H1 (cell line): Measurements from ENCODE around the gene CGREF1. TPM values are rescaled to one million over a fixed set of nuclear protein-coding genes. Genes with fewer than 3 reads are reported as not detected.
A peak's percentile ranks its signal among the peaks of the same experiment; 100 is the strongest.

ENCODE experiments used
- ASH2L ChIP-seq: fragments of 200-600, 300-600 bp; sonication (generic); IDR thresholded peaks from one replicate; pipeline ENCODE4 v1.7.1; 2017; ENCODE audit warnings: low read length
- POU5F1 ChIP-seq: IDR thresholded peaks from 2 replicates; pipeline ENCODE4 v1.6.1; 2011; ENCODE audit warnings: low read depth, mild to moderate bottlenecking, low read length, moderate library complexity
- SAP30 ChIP-seq: fragments of 300-600 bp; sonication (generic); IDR thresholded peaks from 2 replicates; pipeline ENCODE4 v1.7.1; 2012; ENCODE audit warnings: low read length, moderate library complexity, mild to moderate bottlenecking, inconsistent platforms; ENCODE audit not compliant: insufficient read depth, insufficient replicate concordance
- YY1 ChIP-seq: IDR thresholded peaks from 2 replicates; pipeline ENCODE4 v1.6.1; 2011; ENCODE audit warnings: low read depth, mild to moderate bottlenecking, low read length
- polyA plus RNA-seq, 7 experiments: library from polyadenylated mRNA; depleted of rRNA in 3 of 7; stranded (reverse) in 5 of 7; unstranded in 2 of 7; fragments of >200 nt in 5 of 7; fragments of 200-250 nt in 2 of 7; gene quantifications; 1 replicate in 5 of 7; 2 replicates in 1 of 7; 4 replicates in 1 of 7; pipeline versions ENCODE4 v1.2.1 to v1.2.3, GENCODE V29; 2011 to 2013; ENCODE audit warnings: missing spikeins in 2 of 7, mixed read lengths in 2 of 7
- total RNA-seq: library from RNA; stranded (reverse); fragmentation: NEBNext Ultra II Directional; extraction: Animal tissue kit (Norgen Biotek cat#: 25700); gene quantifications from 2 replicates; pipeline ENCODE4 v1.2.1, GENCODE V29; 2021

The CGREF1 gene
- total and polyA plus RNA-seq, 2 of the 8 experiments (the other 6 are each of a cell fraction or from before 2014, with no cell fraction given): 2.5 to 3.4 TPM

GRCh38 chr2:27133905-27134780 is 15.2 kb upstream of the CGREF1 start, which contains the start of gene PREB (continued):
- TF ChIP-seq SAP30 (peak; percentile 51), YY1 (no peak), POU5F1 (no peak), ASH2L (peak; percentile 92)
